HT1080 (cell line): Measurements from ENCODE around the gene MYO1F. TPM values are rescaled to one million over a fixed set of nuclear protein-coding genes. Genes with fewer than 3 reads are reported as not detected.
"Not testable (repeated sequence)": the region's sequence is repeated elsewhere in the genome, so short reads cannot be mapped to it uniquely, and the experiment has no call there.

Source experiments
- DNase-seq: peaks from one replicate; pipeline ENCODE4 v3.0.0-alpha.2; 2015; ENCODE audit warnings: low read depth
- total RNA-seq: library from RNA; depleted of rRNA; stranded (reverse); fragments of >200 nt; shearing (Covaris generic); gene quantifications from 2 replicates; pipeline ENCODE4 v1.2.3, GENCODE V29; 2014

The MYO1F gene
- total RNA-seq, 1 experiment from 2014 or later = not detected

DNA sequence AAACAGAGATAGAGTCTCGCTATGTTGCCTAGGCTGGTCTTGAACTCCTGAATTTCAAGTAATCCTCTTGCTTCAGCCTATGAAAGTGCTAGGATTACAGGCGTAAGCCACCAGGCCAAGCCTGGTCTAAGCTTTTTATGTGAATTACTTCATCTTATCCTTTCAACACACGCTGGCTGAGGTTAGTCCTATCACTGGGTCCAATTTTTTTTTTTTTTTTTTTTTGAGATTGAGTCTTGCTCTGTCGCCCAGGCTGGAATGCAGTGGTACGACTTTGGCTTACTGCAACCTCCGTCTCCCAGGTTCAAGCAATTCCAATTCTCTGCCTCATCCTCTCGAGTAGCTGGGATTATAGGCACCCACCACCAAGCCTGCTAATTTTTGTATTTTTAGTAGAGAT is 10.4 kb downstream of the MYO1F start:
- DNase-seq = no peak

DNA sequence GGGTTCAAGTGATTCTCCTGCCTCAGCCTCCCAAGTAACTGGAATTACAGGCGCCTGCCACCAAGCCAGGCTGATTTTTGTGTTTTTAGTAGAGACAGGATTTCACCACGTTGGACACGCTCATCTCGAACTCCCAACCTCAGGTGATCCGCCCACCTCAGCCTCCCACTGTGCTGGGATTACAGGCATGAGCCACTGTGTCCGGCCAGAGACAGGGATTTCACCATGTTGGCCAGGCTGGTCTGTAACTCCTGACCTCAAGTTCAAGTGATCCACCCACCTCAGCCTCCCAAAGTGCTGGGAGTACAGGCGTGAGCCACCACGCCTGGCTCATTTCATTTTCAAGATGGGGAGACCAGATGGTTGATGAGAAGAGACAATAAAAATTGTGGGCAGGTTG is 12.4 kb downstream of the MYO1F start:
- not testable (repeated sequence) for DNase-seq

DNA sequence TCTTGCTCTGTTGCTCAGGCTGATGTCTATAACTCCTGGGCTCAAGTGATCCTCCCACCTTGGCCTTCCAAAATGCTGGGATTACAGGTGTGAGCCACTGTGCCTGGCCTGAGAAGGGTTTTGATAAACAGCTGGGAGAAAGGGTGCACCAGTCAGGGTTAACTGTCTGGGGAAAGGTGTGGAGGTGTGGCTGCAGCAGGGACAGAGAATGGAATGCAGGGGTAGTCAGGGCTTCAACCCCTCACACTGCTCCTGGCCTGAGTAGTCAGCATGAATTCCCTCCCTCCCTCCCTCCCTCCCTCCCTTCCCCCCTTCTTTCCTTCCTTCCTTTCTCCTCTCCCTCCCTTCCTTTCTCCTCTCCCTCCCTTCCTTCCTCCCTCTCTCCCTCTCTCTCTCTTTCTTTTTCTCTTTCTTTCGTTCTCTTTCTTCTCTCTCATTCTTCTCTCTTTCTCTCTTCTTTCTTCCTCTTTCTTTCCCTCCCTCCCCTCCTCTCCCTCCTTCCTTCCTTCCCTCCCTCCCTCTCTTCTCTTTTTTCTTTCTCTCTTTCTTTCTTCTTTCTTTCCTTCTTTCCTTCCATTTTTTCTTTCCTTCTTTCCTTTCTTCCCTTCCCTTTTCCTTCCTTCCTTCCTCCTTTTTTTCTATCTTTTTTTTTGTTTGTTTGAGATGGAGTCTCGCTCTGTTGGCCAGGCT is 16.0 kb downstream of the MYO1F start:
- no peak for DNase-seq

DNA sequence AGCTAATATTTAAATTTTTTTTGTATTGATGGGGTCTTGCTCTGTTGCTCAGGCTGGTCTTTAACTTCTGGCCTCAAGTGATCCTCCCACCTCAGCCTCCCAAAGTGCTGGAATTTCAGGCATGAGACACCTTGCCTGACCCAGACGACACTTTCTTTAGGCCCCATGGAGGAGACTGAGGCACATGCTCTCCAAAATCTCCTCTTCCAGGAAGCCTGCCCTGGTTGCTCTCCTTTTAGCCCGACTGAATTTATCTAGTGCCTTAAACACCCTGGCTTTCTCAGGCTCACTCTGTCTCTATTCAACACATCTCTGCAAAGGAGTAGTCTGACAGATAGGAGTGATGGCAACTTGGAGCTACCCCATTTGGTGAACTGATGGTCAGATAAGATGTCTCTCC is 18.9 kb downstream of the MYO1F start:
- DNase-seq = no peak

DNA sequence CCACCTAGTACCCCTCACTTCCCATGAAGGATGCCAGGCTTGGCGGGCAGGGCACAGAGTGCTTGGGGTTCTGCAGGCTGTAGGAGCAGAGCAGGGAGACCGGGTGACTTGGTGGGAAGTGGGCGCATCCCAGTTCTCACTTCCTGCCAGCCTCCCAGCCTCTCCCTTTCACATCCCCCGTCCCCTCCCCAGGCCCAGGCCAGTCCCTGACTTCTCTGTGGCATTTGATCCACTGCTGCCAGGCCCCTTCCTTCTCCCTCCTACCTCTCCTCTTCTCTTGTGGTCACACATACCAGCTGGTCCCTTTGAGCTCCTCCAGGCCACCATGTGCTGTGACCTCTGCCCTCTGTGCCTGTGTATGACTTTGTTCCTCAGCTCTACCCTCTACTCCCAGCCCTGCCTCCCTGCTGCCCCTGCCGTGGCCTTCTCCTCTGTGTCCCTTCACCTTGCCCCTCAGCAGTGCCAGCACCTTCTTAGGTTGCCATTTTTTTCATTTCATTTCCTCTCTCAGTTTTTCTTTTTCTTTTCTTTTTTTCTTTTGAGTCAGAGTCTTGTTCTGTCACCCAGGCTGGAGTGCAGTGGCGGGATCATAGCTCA is 19.5 kb downstream of the MYO1F start:
- no peak for DNase-seq

DNA sequence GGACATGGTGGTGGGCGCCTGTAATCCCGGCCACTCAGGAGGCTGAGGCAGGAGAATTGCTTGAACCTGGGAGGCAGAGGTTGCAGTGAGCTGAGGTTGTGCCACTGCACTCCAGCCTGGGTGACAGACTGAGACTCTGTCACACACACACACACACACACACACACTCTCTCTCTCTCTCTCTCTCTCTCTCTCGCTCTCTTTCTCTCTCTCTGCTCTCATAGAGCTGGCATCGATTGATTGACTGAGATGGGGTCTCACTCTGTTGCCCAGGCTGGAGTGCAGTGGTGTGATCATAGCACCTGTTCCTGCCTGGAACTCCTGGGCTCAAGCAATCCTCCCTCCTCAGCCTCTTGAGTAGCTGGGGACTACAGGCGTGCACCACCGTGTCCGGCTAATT is 23.5 kb downstream of the MYO1F start:
- not testable (repeated sequence) for DNase-seq

DNA sequence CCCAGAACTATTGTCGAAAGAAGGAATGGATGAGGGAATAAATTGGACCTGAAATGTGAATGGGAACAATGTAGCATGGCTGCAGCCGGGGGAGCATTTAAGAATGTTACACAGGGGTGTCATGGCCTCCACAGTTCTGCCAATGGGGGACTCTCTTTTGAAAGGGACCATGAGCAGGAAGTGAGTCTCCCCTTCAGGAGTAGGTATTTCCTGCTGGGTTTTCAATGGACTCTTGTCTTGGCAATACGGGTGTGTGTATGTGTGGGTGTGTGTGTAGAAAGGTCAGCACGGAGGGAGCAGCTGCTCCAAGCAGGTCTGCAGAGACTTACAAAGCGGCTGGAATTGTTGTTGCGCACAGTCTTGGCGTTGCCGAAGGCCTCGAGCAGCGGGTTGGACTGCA is 24.4 kb downstream of the MYO1F start:
- DNase-seq = peak; percentile 55

DNA sequence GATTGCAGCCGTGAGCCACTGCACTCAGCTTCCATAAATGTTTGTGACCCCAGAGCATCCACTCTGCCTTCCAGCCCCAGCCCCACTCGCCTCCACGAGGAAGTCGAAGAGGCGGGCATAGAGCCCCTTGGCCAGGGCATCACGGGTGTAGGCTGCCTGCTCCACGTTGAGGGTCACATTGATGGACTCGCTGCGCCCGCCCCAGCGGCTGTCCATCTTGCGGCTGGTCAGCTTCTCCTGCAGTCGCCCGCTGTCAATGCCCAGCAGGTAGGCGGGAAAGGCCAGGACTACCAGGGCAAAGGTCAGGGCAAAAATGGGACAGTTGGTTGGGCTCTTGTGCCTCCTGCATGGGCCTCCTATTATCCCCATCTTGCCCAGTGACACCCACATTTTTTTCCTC is 27.2 kb downstream of the MYO1F start:
- DNase-seq = no peak

DNA sequence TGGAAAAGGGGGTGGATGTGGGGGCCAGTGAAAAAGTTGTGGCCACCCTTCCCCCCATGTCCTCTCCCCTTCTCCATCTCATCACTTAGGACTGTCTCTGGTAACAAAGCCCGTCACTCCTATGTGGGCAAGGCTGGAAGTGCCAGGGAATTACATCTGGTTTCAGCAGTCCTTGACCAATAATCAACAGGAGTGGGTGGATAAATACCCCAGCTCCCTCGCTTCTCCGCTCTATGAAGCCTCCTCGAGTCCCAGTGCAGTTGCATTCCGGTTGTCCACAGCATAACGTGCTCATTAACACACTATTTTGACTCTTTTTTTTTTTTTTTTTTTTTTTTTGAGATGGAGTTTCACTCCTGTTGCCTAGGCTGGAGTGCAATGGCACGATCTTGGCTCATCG is 31.5 kb downstream of the MYO1F start:
- DNase-seq = no peak

DNA sequence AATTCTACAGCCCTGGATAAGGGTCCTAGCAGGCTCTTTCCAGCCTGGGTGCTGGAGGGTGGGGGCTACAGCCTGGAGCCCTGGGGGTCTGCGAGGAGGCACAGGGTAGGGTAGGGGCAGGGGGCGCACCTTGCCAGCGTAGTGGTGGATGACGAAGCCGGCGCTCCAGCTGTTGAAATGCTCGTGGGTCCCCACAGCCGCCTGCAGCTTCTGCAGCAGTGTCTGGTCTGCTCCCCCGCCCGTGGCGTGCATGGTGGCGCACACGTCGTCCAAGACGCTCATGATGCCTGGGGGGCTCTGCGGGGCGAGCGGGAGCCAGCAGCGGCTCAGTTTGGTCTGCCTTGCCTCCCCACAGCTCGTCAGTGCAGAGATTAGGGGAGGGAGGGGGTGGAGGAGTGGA is 33.1 kb downstream of the MYO1F start:
- no peak for DNase-seq

DNA sequence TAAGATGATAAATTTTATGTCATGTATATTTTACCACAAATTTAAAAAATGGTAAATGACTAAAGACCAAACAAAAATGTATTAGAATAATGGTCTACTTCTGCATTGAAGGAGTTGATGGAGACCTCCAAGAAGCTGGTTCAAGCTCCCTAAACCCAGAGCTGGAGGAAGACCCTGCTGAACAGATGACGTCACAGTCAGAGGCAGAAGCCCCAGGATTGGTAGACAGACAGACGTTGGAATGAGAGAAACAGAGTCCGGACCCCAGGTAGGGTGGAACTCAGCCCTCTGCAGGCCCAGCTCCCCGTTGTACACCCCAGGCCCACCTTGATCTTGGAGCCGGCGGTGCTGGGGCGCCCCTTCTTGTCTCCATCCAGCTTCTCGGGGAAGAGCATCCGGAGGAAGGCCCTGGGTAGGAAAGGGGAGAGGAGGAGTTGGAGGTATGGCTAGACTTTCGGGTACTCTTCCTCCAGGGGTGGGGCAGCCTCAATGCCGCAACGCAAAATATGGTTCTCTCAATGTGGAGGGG is 37.6 kb downstream of the MYO1F start:
- DNase-seq = no peak

DNA sequence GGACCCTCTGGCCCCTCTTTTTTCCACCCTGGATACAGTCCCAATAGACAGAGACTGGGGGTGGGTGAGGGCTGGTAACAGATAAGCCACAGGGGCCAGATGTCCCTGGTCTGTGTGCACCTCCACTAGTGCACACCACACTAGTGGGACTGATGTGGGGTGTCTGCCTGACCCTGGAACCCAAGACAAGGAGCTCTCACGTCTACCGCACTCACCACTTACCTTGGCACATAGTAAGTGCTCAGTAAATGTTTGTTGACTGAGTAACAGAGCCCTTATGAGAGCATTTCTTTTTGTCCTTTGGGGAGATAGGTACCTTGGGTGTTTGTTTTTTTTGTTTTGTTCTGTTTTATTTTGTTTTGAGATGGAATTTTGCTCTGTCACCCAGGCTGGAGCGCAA is 40.1 kb downstream of the MYO1F start:
- no peak for DNase-seq

DNA sequence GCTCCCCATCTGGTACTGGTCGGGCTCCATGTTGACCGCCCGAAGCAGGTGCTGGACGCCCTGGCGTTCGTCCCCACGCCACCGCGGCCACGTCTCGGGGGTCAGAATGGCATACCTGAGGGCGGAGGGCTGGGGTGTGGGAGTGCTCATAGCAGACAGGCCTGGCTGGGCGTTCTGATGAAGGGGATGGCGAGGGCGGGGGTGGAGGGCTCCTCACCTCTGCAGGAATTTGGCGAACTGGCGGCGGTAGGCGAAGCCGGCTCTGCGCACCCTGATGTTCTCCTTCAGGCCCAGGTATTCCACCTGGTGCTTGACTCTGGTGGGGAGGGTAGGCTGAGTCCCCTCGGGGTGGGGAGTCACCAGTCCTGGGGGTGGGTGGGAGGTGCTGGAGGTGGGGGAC is 41.0 kb downstream of the MYO1F start:
- DNase-seq = no peak

DNA sequence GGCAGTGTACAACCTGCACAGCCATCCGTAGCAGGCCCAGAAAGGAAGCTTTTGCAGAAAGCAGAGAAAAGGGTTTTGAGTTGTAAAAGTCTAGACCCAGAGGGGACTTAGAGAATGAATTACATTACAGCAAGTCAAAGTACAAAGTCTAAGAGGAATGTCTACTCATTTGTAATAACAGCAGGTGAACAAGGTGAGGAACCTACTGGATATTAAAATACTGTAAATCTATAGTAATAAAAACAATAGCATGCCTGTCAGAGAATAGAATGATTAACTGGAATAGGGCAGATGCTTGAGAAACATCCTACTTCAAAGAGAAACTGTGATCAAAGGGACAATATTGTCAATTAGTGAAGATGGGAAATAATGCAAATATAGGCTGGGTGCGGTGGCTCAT is 45.0 kb downstream of the MYO1F start:
- no peak for DNase-seq

DNA sequence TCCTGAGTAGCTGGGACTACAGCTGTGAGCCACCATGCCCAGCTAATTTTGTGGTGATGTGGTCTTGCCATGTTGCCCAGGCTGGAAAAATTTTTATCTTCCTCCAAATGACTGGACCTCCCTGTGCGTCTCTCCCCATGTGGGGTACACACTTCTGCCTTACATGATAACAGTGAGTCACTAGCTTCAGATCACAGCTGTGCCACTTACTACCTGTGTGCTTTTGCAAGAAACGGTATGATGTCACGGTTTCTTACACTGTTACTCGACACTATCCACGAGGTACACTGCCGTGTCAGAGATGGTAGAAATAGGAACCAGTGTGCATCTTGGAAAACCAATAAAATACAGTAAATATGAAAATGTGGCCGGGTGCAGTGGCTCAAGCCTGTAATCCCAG is 45.8 kb downstream of the MYO1F start:
- no peak for DNase-seq

DNA sequence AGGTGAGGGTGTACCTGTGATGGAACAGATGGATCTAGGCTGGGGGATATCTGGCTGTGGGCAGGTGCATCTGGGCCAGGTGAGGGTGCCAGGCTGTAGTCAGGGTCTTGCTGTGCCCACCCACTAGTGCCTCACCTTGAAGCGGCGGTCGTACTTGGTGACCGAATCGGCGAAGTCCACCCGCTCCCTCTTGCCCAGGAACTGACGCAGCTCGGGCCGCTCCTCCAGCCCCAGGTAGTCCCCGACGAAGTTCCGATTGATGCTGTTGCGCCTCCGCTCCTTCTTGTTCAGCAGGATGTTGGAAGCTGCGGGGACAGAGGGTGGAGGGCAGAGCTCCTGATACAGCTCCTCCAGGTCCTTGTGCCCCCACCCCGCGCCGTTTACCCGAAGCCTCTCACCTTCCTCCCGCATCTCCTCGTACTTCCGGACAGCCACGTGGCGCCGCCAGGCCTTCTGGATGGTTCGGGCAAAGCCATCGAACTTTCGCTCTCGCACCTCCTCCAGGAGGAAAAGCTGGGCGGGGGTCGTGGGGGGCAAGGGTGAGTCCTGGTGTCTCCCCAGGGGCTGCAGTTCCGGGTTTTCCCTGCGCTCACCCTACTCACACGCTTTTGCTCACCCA is 47.1 kb downstream of the MYO1F start:
- no peak for DNase-seq

DNA sequence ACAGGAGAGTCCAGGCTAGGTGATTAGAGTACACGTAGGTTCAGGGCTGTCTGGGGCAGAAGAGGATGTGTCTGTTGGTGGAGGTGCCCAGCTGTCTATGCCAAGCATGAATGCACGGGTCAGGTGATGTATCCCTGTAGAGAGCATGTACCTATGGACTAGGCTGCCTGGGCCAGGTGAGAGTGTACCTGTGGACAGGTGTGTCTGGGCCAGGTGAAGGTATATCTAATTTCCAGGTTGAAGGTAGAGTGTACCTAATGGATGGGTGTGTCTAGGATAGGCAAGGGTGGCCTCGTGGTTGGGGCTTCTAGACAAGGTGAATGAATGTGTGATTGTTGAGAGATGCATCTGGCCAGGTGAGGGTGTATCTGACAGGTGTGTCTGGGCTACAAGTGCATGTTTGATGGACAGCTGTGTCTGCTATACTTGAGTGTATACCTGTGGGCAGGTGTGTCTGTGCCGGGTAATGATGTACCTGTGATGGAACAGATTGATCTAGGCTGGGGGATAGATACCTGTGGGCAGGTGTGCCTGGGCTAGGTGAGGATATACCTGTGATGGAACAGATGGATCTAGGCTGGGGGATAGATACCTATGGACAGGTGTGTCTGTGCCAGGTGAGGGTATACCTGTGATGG is 47.8 kb downstream of the MYO1F start:
- no peak for DNase-seq

DNA sequence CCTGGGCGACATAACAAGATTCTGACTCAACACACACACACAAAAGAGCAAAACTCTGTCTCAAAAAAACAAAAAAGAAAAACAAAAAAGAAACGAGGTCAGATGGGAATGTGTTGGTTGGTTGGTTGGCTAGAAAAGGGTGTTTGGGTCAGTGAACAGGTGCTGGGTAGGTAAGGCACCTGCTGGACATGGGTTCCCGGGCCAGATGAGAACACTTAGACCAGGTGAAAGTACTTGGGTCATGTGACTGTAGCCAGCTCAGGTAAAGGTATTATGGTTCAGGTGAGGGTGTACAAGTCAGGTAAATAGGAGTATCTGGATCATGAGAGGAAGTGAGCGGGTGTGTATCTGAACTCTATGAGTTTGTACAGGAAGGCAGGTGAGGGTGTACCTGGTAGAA is 48.7 kb downstream of the MYO1F start:
- no peak for DNase-seq

DNA sequence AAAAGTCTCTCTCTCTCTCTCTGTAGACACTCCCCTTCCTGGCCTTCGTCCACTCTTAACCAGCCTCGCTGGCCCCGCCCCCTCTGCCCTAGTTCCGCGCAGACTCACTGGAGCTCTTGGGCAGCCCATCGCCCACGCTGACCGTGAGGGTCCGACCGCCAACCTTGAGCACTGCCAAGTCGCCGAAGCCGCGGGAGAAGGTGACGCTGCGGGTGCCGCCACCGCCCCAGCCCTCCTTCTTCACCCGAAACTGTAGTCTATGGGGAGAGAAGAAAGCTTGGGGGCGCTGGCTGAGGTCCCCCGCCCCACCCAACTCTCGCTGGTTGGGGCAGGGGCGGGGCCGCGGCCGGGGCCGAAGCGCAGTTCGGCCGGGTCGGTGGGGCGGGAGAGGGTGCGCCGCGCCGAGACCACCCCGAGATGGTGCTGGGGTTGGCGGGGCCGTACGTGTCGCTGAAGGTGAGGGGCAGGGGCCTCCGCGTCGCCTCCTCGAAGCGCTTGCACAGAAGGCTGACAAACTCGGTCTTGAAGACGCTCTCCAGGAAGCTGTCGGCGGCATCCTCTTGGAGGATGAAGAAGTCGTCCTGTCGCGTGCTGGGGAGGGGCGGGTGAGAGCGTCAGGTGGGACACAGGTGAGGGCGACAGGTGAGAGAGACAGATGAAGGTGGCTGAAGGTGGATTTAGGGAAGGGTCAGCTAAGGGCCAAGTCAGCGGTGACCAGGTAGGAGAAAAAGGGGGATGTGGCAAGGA is 50.7 kb downstream of the MYO1F start:
- no peak for DNase-seq

DNA sequence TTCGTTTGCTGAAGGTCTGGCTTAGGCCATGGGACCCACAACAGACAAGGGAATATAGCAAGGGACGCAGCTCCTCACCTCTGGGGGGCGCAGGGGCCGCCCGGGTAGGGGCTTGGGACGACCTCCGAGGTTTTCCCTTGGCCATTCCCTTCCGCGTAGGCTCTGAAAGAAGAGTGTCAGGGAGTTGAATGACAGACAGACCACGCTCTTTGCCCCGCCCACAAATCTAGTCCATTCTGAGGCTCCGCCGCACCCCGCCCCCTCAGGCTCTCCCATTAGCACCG is 51.9 kb downstream of the MYO1F start:
- DNase-seq = no peak

DNA sequence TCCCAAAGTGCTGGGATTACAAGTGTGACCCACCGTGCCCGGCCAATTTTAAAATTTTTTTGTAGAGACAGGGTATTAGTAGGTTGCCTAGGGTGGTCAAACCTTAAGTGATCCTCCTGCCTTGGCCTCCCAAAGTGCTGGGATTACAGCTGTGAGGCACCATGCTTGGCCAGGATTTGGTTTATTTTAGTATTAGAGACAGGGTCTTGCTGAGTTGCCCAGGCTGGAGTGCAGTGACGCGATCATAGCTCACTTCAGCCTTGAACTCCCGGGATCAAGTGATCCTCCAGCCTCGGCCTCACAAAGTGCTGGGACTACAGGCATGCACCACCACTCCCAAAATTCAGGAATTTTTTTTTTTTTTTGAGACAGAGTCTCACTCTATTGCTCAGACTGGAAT is 57.9 kb downstream of the MYO1F start:
- no peak for DNase-seq

DNA sequence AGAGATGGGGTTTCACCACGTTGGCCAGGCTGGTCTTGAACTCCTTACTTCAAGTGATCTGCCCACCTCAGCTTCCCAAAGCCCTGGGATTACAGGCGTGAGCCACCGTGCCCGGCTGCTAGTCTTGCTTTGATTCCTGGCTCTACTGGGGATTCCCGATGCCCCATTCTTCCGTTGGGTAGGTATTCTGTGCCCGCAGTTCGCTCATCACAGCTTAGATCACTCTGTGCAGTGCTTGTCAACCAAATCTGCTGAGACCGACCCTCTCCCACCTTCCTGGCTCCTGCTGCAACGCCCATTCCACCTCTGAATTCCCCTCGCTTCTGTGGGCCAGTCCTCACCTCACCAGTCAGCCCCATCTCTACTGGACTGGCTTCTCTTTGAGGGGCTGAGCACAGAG is 58.7 kb downstream of the MYO1F start:
- no peak for DNase-seq
